Panc1 (cell line): ENCODE data around the gene WDR88.

Experiments used
- POLR2AphosphoS5 ChIP-seq: IDR thresholded peaks from 2 replicates; pipeline ENCODE4 v1.6.1; 2012; ENCODE audit warnings: mild to moderate bottlenecking, low read depth, low read length, moderate library complexity
- TCF7L2 ChIP-seq: IDR thresholded peaks from 2 replicates; pipeline ENCODE4 v1.6.1; 2011; ENCODE audit warnings: mild to moderate bottlenecking, low read depth, low read length, inconsistent platforms
- TF ChIP-seq, protein P1 (sequence below): fragments of 450-650 bp; IDR thresholded peaks from 2 replicates; pipeline ENCODE4 v1.5.1; 2017; ENCODE audit warnings: mild to moderate bottlenecking

DNA sequence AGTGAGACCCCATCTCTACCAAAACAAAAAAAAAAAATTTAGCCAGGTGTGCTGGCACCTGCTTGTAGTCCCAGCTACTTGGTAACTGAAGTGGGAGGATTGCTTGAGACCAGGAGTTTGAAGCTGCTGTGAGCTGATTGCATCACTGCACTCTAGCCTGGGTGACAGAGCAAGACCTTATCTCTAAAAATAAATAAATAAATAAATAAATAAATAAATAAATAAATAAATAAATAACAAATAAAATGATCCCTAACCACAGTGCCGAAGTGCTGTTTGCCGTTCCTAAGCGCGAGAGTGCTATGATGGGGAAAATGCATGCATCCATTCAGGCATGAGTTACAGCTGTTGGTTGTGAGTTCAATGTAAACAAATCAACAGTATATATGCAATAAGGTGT, 27.2 kb downstream of the WDR88 start:
- TF ChIP-seq, protein P1, sequence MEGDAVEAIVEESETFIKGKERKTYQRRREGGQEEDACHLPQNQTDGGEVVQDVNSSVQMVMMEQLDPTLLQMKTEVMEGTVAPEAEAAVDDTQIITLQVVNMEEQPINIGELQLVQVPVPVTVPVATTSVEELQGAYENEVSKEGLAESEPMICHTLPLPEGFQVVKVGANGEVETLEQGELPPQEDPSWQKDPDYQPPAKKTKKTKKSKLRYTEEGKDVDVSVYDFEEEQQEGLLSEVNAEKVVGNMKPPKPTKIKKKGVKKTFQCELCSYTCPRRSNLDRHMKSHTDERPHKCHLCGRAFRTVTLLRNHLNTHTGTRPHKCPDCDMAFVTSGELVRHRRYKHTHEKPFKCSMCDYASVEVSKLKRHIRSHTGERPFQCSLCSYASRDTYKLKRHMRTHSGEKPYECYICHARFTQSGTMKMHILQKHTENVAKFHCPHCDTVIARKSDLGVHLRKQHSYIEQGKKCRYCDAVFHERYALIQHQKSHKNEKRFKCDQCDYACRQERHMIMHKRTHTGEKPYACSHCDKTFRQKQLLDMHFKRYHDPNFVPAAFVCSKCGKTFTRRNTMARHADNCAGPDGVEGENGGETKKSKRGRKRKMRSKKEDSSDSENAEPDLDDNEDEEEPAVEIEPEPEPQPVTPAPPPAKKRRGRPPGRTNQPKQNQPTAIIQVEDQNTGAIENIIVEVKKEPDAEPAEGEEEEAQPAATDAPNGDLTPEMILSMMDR, result no peak
- TF ChIP-seq TCF7L2 (no peak), POLR2AphosphoS5 (no peak)
